Dermis blood vessel endothelial cell (primary cell): ENCODE measurements around the gene TKT. TPM values are rescaled to one million over a fixed set of nuclear protein-coding genes. Genes with fewer than 3 reads are reported as not detected.
"Not testable (repeated sequence)": the region's sequence is repeated elsewhere in the genome, so short reads cannot be mapped to it uniquely, and the experiment has no call there.

Experiments
- DNase-seq: peaks from one replicate; pipeline ENCODE4 v3.0.0; 2010
- total RNA-seq: library from RNA; depleted of rRNA; stranded (reverse); fragments of >200 nt; gene quantifications from 2 replicates; pipeline ENCODE4 v1.2.3, GENCODE V29; 2014

Gene TKT
- total RNA-seq, 1 donor from 2014 or later: 297 TPM

GRCh38 chr3:53259427-53260259 lies 3.8 kb upstream of the TKT start:
- DNase-seq: no peak

GRCh38 chr3:53258600-53259426 lies 3.0 kb upstream of the TKT start:
- DNase-seq: no peak

GRCh38 chr3:53257465-53257864 lies 1.6 kb upstream of the TKT start:
- no peak for DNase-seq

GRCh38 chr3:53256704-53257055 lies 858 bp upstream of the TKT start:
- DNase-seq: no peak

- peak; percentile 52 for DNase-seq
These were observed 423 bp downstream of the TKT start for GRCh38 chr3:53255423-53255774.

GRCh38 chr3:53254509-53255422 lies 1.1 kb downstream of the TKT start:
- DNase-seq: peak; percentile 72

GRCh38 chr3:53253707-53254508 lies 1.9 kb downstream of the TKT start:
- no peak for DNase-seq

GRCh38 chr3:53252947-53253322 lies 2.9 kb downstream of the TKT start:
- not testable (repeated sequence) for DNase-seq

GRCh38 chr3:53252096-53252946 lies 3.5 kb downstream of the TKT start:
- DNase-seq: peak; percentile 43

GRCh38 chr3:53250881-53251605 lies 4.8 kb downstream of the TKT start:
- DNase-seq: peak; percentile 12

GRCh38 chr3:53250453-53250852 lies 5.4 kb downstream of the TKT start:
- DNase-seq: no peak

- DNase-seq: no peak
These were observed 7.7 kb downstream of the TKT start for GRCh38 chr3:53248161-53248560.

GRCh38 chr3:53247619-53248018 lies 8.2 kb downstream of the TKT start:
- DNase-seq: no peak

- no peak for DNase-seq
These were observed 11.6 kb downstream of the TKT start for GRCh38 chr3:53244271-53244670.

- no peak for DNase-seq
These were observed 12.0 kb downstream of the TKT start for GRCh38 chr3:53243785-53244184.

GRCh38 chr3:53243165-53243564 lies 12.7 kb downstream of the TKT start:
- DNase-seq: peak; percentile 63

- no peak for DNase-seq
These were observed 13.2 kb downstream of the TKT start for GRCh38 chr3:53242642-53243041.

GRCh38 chr3:53242155-53242554 lies 13.7 kb downstream of the TKT start:
- DNase-seq: no peak

GRCh38 chr3:53240989-53241972 lies 14.5 kb downstream of the TKT start:
- no peak for DNase-seq
